Duodenal mucosa (tissue), 2 donors: Measurements from ENCODE around the gene EPB41L2.
"Not testable (repeated sequence)": the region's sequence is repeated elsewhere in the genome, so short reads cannot be mapped to it uniquely, and the experiment has no call there.

Experiments
- H3K27ac ChIP-seq: one replicate; pipeline ENCODE4 v1.7.0; 2013; ENCODE audit warnings: low read depth, low read length
- H3K27me3 ChIP-seq, 2 donors: one replicate each; pipeline ENCODE4 v1.7.0; 2013; ENCODE audit warnings: low read length in 2 of 2, control low read depth in 1 of 2; ENCODE audit not compliant: insufficient read depth in 2 of 2, control insufficient read depth in 1 of 2
- H3K36me3 ChIP-seq, 2 donors: one replicate each; pipeline ENCODE4 v1.7.0; 2013; ENCODE audit warnings: low read length in 2 of 2, control low read depth in 1 of 2; ENCODE audit not compliant: insufficient read depth in 2 of 2, control insufficient read depth in 1 of 2
- H3K4me1 ChIP-seq, 2 donors: one replicate each; pipeline ENCODE4 v1.7.0; 2013; ENCODE audit warnings: low read length in 2 of 2, control low read depth in 1 of 2; ENCODE audit not compliant: insufficient read depth in 2 of 2, control insufficient read depth in 1 of 2
- H3K4me3 ChIP-seq, 2 donors: one replicate each; pipeline ENCODE4 v1.7.0; 2013; ENCODE audit warnings: low read length in 2 of 2, low read depth in 1 of 2
- H3K9ac ChIP-seq, 2 donors: one replicate each; pipeline ENCODE4 v1.7.0; 2013; ENCODE audit warnings: low read length in 2 of 2, low read depth in 1 of 2
- H3K9me3 ChIP-seq, 2 donors: one replicate each; pipeline ENCODE4 v1.7.0; 2013; ENCODE audit warnings: low read length in 2 of 2, control low read depth in 1 of 2; ENCODE audit not compliant: control insufficient read depth in 1 of 2

Gene EPB41L2

GRCh38 chr6:130997061-130997753 is 65.8 kb downstream of the EPB41L2 start:
- Histone ChIP-seq H3K36me3 (no peaks in the 10 kb centered on the region), H3K4me1 (peaks cover 9 to 32% of the 10 kb centered on the region in 2 donors), H3K27ac (no peak overlapping the region), H3K27me3 (no peaks in the 10 kb centered on the region), H3K9me3 (no peaks in the 10 kb centered on the region), H3K4me3 (no peak overlapping the region), H3K9ac (no peak overlapping the region)

- peaks cover 5 to 27% of the 10 kb centered on the region in 2 donors for H3K4me1 ChIP-seq
Observed at GRCh38 chr6:130996635-130997034, 66.4 kb downstream of the EPB41L2 start.

DNA sequence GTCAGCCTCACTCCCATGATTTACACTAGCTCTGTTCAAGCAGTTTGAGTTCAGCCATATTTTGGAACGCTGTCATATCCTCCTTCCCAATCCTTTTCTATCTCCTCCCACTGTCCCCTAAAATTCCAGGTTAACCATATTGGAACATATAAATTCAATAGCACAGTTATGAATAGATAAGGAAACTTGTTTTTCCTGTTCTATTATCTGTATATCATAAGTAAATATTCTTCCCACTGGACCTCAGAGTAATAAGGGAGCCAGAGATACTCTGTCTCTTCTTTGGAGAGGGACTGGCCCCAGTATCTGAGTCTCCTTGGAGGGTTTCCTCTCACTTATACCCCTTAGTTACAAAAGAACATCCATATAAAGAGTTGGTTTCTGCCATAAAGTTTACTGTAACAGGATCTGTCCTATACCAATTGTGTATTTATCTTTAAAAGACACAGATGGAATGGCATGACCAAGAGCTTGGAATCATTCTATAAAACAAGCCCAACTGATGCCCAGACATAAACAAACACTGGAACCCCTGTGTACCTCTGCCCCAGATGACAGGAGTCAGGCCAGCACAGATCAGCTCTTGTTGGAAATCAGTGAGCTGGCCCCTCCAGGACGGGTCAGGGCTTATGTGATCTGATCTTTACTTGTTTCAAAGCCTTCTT is 67.1 kb downstream of the EPB41L2 start:
- Histone ChIP-seq H3K27me3 (no peaks in the 10 kb centered on the region), H3K9ac (no peak overlapping the region), H3K27ac (no peak overlapping the region), H3K4me3 (no peak overlapping the region), H3K9me3 (no peaks in the 10 kb centered on the region), H3K4me1 (peaks cover 5 to 27% of the 10 kb centered on the region in 2 donors), H3K36me3 (no peaks in the 10 kb centered on the region)

More at GRCh38 chr6:130996635-130997034, 66.4 kb downstream of the EPB41L2 start:
- H3K9me3 ChIP-seq = no peaks in the 10 kb centered on the region
- H3K36me3 ChIP-seq = no peaks in the 10 kb centered on the region
- H3K4me3 ChIP-seq = no peak overlapping the region
- H3K9ac ChIP-seq = no peak overlapping the region
- no peak overlapping the region for H3K27ac ChIP-seq
- no peaks in the 10 kb centered on the region for H3K27me3 ChIP-seq

- H3K27me3 ChIP-seq = no peaks in the 10 kb centered on the region
- no peak overlapping the region for H3K9ac ChIP-seq
- no peak overlapping the region for H3K4me3 ChIP-seq
- no peak overlapping the region for H3K27ac ChIP-seq
- H3K9me3 ChIP-seq = no peaks in the 10 kb centered on the region
- peaks cover 0 to 22% of the 10 kb centered on the region in 2 donors for H3K4me1 ChIP-seq
- H3K36me3 ChIP-seq = no peaks in the 10 kb centered on the region
Observed at GRCh38 chr6:130994319-130995097, 68.5 kb downstream of the EPB41L2 start.

- Histone ChIP-seq H3K27ac (no peak overlapping the region), H3K4me1 (peaks cover 0 to 22% of the 10 kb centered on the region in 2 donors), H3K27me3 (no peaks in the 10 kb centered on the region), H3K9me3 (no peaks in the 10 kb centered on the region), H3K36me3 (no peaks in the 10 kb centered on the region), H3K9ac (no peak overlapping the region), H3K4me3 (no peak overlapping the region)
Observed at GRCh38 chr6:130993292-130993765, 69.7 kb downstream of the EPB41L2 start.

DNA sequence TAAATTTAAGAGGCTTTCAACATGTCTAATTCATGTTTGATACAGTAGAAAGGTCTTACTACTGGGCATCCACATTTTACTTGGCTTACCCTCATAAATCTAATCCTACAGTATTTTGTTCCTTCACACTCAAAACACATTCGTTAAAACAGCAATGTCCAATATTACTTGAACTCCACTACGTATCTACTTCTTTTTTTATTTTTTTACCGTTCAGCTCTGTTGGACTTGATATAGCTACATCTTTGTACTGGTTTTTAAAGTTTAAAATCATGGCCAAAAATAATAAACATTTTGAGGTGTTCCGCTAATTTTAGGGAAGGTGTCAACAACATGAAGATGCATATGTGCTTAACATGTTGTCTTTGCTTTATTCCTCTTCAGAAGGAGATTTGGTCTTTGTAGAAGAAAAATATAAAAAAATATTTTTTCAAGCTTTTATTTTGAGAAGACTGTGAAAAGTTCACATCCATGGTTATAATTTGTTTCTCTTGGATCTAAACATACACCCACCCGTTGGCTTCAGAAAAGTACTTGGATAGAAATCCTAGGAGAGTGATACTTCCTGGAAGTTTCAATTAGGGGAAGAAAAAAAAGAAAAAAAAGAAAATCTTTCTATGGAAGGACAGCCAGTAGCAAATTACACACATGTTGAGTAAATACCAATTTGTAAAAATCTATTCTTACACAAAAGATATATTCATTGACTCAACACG is 71.5 kb downstream of the EPB41L2 start:
- Histone ChIP-seq H3K36me3 (no peaks in the 10 kb centered on the region), H3K27ac (no peak overlapping the region), H3K4me3 (no peak overlapping the region), H3K9me3 (no peaks in the 10 kb centered on the region), H3K4me1 (peaks cover 0 to 17% of the 10 kb centered on the region in 2 donors), H3K27me3 (no peaks in the 10 kb centered on the region), H3K9ac (no peak overlapping the region)

DNA sequence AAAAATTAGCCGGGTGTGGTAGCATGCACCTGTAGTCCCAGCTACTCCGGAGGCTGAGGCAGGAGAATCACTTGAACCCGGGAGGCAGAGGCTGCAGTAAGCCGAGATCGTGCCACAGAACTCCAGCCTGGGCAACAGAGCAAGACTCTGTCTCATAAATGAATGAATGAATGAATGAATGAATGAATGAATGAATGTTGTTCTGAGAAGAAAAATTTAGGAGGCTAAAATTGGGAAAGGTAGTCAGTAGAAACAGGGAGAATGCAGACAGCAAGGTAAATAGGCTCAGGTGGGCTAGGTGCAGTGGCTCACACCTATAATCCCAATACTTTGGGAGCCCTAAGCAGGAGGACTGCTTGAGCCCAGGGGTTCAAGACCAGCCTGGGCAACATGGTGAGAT is 75.5 kb downstream of the EPB41L2 start:
- H3K4me1 ChIP-seq, H3K36me3 ChIP-seq, H3K27me3 ChIP-seq, H3K4me3 ChIP-seq, H3K9me3 ChIP-seq, H3K27ac ChIP-seq, H3K9ac ChIP-seq: not testable (repeated sequence)

GRCh38 chr6:130985115-130985514 is 77.9 kb downstream of the EPB41L2 start:
- H3K4me3 ChIP-seq = no peak overlapping the region
- H3K27me3 ChIP-seq = no peaks in the 10 kb centered on the region
- no peak overlapping the region for H3K27ac ChIP-seq
- H3K36me3 ChIP-seq = no peaks in the 10 kb centered on the region
- H3K9me3 ChIP-seq = peaks cover 0 to 6% of the 10 kb centered on the region in 2 donors
- H3K4me1 ChIP-seq = peaks cover 0 to 5% of the 10 kb centered on the region in 2 donors
- H3K9ac ChIP-seq = no peak overlapping the region

- H3K36me3 ChIP-seq = no peaks in the 10 kb centered on the region
- peaks cover 0 to 5% of the 10 kb centered on the region in 2 donors for H3K4me1 ChIP-seq
- no peak overlapping the region for H3K4me3 ChIP-seq
- no peaks in the 10 kb centered on the region for H3K27me3 ChIP-seq
- peaks cover 0 to 6% of the 10 kb centered on the region in 2 donors for H3K9me3 ChIP-seq
- H3K27ac ChIP-seq = no peak overlapping the region
- no peak overlapping the region for H3K9ac ChIP-seq
Observed at GRCh38 chr6:130982941-130983456, 80.0 kb downstream of the EPB41L2 start.
